Measurements from ENCODE around the gene TEX22. TPM values are rescaled to one million over a fixed set of nuclear protein-coding genes. Genes with fewer than 3 reads are reported as not detected.

The TEX22 gene
- total RNA-seq, 4 donors from 2014 or later: 0.41 TPM; not detected in 3

DNA sequence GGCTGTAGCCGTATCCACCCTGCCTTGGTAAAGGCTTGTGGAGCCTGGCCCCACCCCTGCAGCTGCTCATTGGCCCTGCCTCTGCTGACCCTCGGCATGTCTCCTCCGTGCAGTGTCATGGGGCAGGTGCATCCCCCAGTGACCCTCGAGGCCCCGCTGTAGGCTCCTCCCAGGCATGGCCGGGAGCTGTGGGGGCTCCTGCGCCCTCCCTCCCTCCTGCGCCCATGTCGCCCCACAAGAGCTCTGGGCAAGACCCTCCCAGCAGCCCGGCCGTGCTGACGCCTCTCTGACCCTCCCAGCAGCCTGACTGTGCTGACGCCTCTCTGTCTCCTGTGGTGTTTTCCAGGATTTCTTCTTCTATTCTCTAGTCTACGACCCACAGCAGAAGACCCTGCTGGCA is 55.5 kb downstream of the TEX22 start:
- no peak overlapping the region for H3K4me3 ChIP-seq
- intact Hi-C loops (cut with DNase I; ENCODE audit: low total_unique reads) (no loop called here), in situ Hi-C loops (cut with MboI; ENCODE audit: low pct_ligation_motif_present in 1 of 4, low pct_unique_long_range_greater_than_20kb in 1 of 4, low sequenced_read_pairs in 3 of 4) (no loop called here)
- H3K36me3 ChIP-seq: peaks cover 0 to 6% (median 2%) of the 10 kb centered on the region in 4 donors
- H3K27me3 ChIP-seq: no peaks in the 10 kb centered on the region
- no peak for DNase-seq
- no peaks in the 10 kb centered on the region for H3K9me3 ChIP-seq
- no peak overlapping the region for H3K27ac ChIP-seq
- WGBS, 2 donors (ENCODE audit: low coverage in 1 of 2): 88% methylated on average over 14 of the region's 14 CpGs; no CpG with 5 or more reads in 1 of the 2 donors
- TF ChIP-seq EP300 (IDR thresholded peaks at IDR 0.05; ENCODE audit: low read depth) (no peak), CTCF (IDR thresholded peaks at IDR 0.05) (no peak), POLR2A (IDR thresholded peaks at IDR 0.05) (no peak), POLR2AphosphoS5 (IDR thresholded peaks at IDR 0.05) (no peak)
- peaks cover 0 to 2% (median under 1%) of the 10 kb centered on the region in 4 donors for H3K4me1 ChIP-seq

DNA sequence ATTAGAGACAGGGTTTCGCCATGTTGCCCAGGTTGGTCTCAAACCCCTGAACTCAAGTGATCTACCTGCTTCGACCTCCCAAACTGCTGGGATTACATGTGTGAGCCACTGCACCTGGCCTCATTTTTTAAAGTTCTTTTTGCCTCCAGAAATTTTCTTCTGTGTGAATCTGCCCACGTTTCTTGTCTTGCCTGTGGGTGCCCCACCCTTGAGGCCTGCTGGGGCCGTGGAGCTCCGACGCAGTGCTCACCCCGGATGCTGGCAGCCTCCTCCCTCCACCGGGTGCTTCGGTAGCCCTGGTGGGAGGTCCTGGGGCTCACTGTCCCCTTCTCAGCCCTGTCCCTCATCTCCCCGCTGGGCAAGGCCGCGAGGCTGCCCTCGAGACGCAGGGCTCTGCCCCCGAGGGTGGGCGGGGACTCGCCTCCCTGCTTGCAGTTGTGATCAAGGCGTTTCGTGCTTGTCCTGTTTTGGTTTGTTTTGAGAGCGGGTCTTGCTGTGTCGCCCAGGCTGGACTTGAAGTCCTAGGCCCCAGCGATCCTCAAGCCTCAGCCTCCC is 56.8 kb downstream of the TEX22 start:
- H3K9me3 ChIP-seq: no peaks in the 10 kb centered on the region
- H3K27ac ChIP-seq: no peak overlapping the region
- no peak overlapping the region for H3K4me3 ChIP-seq
- H3K36me3 ChIP-seq: peaks cover 0 to 6% (median 2%) of the 10 kb centered on the region in 4 donors
- 92 to 100% methylated on average over 2 to 22 of the region's 22 CpGs for WGBS, 2 donors (ENCODE audit: low coverage in 1 of 2)
- in situ Hi-C loops (cut with MboI; ENCODE audit: low pct_ligation_motif_present in 1 of 4, low pct_unique_long_range_greater_than_20kb in 1 of 4, low sequenced_read_pairs in 3 of 4): no loop called here
- H3K4me1 ChIP-seq: no peaks in the 10 kb centered on the region
- no peak for DNase-seq
- TF ChIP-seq POLR2AphosphoS5 (IDR thresholded peaks at IDR 0.05): no peak
- TF ChIP-seq CTCF (IDR thresholded peaks at IDR 0.05): no peak
- no peak for TF ChIP-seq POLR2A (IDR thresholded peaks at IDR 0.05)
- no peak for TF ChIP-seq EP300 (IDR thresholded peaks at IDR 0.05; ENCODE audit: low read depth)
- H3K27me3 ChIP-seq: no peaks in the 10 kb centered on the region
- intact Hi-C loops (cut with DNase I; ENCODE audit: low total_unique reads): no loop called here

GRCh38 chr14:105455766-105456660 is 57.7 kb downstream of the TEX22 start:
- H3K27ac ChIP-seq: no peak overlapping the region
- peaks cover 0 to 6% (median under 1%) of the 10 kb centered on the region in 4 donors for H3K36me3 ChIP-seq
- in situ Hi-C loops (cut with MboI; ENCODE audit: low pct_ligation_motif_present in 1 of 4, low pct_unique_long_range_greater_than_20kb in 1 of 4, low sequenced_read_pairs in 3 of 4): no loop called here

More at GRCh38 chr14:105455766-105456660, 57.7 kb downstream of the TEX22 start:
- no peak for DNase-seq
- no peak for TF ChIP-seq POLR2AphosphoS5 (IDR thresholded peaks at IDR 0.05)
- no peak for TF ChIP-seq CTCF (IDR thresholded peaks at IDR 0.05)
- no peak for TF ChIP-seq EP300 (IDR thresholded peaks at IDR 0.05; ENCODE audit: low read depth)
- TF ChIP-seq POLR2A (IDR thresholded peaks at IDR 0.05): no peak
- no peak overlapping the region for H3K4me3 ChIP-seq
- 90% methylated on average over 22 of the region's 22 CpGs; no CpG with 5 or more reads in 1 of the 2 donors for WGBS, 2 donors (ENCODE audit: low coverage in 1 of 2)
- H3K27me3 ChIP-seq: no peaks in the 10 kb centered on the region
- intact Hi-C loops (cut with DNase I; ENCODE audit: low total_unique reads): no loop called here
- H3K4me1 ChIP-seq: no peaks in the 10 kb centered on the region
- H3K9me3 ChIP-seq: no peaks in the 10 kb centered on the region
